GM18508 (cell line): ENCODE measurements around the gene LRCH1.

Experiments
- ATAC-seq: cut with Tn5 transposase; IDR thresholded peaks from one replicate; pipeline ENCODE4 v1.9.1; 2021; ENCODE audit warnings: moderate number of reproducible peaks; ENCODE audit not compliant: insufficient read depth, unreplicated experiment

Gene LRCH1

DNA sequence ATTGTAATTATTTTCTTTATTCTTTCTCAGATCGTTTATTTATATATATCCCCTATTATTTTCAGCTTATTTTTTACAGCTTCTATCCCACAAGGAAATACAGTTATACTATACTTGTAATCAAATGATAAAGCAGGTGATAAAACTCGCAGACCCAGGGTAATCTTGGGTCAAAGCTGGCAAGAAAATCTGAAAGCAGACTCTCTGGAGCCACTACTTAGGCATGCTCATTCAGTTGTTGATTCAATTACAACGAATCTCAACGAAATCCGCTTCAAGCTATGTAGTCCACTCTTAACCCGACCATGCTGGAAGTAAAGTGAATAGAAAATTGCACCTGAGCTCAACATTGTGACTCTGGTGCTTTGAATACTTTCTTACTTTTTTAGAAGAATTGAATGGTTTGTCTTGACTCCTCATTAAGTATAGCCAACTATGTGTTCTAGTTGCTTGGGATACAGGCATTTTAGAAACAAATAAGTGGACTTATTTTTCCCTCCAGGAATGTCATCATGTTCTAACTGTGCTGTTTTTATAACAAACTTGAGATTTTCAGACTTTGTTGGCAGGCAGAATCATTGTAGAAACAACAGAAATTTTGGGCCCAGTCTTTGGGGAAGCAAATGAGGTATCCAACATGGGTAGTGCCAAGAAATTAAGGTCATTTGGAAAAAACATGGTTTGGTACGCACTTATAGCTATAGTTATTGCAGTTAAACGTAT, 222.6 kb downstream of the LRCH1 start:
- no peak for ATAC-seq

DNA sequence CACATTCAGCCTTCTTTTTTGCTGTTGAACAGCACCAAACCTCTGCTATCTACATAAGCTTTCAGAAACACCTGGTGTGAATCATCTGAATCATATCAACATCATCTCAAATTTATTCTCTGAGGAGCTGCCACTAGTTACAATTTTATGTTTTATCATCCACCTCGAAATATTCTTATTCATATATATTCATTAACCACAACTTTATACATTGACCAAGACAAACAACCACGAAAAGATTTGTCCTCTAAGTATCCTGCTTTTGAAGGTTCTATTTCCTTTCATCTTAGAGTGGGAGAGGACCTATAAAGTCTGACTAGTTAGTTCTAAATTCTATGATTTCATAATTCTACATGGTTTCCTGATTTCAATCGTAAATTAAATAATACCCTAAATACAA, 225.1 kb downstream of the LRCH1 start:
- no peak for ATAC-seq

DNA sequence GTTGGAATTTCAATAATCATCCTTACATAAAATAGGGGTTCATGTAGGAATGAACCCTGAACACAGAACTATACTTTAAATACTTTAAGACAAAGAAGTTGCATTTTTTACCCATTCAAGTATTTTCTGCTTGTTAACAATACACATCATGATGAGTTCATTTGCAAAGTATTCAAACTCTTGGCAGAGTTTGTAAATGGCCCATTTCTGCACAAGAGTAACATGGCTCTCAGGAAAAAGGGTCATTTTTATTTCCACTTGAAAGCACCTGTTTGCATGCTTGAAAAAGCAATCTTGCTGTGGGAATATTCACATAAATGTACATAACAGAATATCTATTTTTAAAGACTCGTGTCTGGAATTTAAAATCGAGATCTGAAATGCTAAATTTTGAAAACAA, 225.9 kb downstream of the LRCH1 start:
- no peak for ATAC-seq

DNA sequence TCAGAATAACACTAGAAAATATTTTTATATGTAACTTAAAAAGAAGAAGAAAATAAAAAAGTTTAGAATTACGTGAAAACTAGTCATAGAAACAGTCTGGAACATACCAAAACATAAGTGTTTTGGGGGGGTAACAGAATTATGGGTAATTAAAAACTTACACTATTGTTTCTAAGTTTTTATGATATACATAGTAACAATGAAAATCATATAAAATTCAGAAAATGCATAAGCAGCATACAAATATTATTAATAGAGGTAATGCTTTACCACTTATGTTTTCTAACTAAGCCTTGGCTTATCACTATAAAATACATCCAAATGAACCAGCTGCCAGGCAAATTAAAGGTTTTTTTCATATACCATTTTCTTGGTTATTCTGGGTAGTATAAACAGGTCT, 229.1 kb downstream of the LRCH1 start:
- ATAC-seq, result no peak

DNA sequence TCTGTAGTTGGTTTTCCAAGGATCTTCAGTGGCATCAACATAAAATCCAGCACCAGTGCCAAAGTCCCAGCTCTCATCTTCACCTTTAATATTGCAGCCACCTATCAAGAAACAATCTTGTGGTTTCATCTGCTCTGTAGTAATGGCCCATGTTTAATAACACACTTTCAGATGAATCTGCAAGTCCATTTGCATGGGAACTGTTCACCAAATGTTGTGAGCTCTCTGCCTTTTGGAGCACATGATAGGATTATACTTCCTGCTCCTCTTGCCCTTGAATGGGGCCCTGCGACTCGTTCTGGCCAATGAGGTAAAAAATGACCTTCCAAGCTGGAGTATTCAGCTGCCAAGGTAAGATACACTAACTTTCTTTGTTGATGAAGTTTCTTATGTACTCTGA, 229.7 kb downstream of the LRCH1 start:
- no peak for ATAC-seq

DNA sequence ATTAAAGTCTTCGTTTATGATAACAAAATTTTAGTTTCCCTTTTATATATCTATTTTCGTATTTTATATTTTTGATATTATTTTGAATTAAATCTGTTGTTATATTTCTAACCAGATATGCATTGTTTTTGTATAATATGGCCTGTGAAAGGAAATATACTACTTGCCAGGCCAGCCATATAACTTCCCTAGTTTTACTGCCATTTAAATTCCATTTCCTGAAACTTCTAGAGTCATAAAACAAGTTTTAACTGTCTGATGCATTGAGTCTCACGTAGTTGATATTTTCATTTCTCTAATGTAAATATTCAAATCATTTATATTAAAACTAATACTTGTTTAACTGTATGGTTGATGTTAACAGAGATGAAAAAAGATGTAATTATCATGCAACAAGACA, 230.5 kb downstream of the LRCH1 start:
- no peak for ATAC-seq

DNA sequence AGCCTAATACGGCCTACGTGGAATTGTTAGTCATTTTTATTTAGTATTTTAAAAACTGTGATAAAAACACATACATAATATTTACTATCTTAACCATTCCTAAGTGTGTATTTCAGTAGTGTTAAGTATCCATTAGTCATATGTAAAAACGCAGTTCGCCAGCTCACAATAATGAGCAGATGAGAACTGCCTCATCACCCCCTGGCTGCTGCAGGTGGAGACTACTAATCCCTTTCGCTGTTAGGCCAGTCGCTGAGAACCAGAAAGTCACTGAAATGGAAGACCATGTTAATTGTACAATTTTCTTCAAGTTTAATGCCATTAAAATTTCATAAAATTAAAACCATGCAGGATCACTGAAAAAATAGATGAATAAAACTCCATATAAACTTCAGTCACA, 242.4 kb downstream of the LRCH1 start:
- ATAC-seq, result no peak

DNA sequence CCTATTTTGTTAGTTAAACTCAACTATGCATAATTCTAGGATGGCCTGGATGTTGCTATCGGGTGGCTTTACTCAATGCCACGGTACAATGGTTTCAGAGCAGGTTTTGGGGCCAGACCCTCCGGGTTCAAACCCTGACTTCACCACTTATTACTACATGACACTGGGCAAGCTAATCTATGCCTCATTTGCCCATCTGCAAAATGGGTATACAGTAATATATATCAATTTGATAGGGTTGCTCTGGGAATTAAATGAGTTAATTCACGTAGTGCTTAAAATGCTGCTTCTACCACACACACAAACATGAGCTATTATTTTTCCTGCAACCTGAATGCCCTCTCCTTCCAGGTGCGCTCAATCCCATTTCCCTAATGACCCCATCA, 243.2 kb downstream of the LRCH1 start:
- no peak for ATAC-seq

DNA sequence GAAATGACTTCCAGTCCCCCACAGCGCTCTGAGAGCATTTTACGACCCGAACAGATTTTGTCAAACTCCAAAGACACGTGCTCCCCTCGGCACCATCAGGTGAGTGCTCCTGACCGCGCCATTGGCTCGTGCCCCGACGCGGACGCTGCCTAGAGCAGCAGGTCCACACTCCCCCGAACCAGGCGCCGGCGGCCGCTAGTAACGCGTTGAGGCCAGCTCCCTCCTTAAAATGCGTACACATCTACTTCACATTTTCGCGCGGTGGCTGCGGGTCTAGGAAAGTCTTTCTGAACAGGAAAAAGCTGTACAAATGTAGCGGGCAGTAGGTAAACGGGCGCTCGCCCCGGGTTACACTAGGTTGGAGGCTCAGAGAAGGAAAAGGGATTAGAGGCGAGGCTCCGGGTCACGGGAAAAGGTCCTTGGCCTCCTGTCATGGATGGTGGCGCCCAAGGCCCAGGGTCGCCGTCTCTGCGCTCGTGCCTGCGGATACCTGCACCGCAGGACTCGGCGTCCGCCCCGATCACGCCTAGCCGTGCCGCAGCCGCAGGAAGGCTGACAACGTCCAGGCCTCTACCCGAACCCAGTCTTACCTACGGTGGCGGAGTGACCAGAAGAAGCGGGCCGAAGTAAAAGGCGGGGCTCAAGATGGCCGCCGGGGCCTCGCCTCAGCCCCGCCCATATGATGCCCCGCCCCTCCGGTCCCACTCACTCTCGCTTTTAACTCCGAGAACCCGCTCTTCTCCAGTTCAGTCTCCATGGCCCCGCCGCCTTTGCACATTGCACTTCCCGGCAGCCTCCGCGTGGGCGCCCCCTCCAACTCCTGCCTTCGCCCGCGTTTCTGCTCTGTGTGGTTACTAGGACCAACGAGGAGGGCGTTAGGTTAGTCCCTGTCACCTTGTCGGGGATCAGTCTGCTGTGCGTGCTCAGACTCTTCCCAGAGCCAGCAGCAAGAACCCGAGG, 243.8 kb downstream of the LRCH1 start, which contains the start of gene ESD:
Gene ESD, minus strand, starts transcription at position 647 of the 960 bp plus-strand sequence. CDS start 5,748 bp downstream, outside the sequence.
- peak; percentile 63 for ATAC-seq

DNA sequence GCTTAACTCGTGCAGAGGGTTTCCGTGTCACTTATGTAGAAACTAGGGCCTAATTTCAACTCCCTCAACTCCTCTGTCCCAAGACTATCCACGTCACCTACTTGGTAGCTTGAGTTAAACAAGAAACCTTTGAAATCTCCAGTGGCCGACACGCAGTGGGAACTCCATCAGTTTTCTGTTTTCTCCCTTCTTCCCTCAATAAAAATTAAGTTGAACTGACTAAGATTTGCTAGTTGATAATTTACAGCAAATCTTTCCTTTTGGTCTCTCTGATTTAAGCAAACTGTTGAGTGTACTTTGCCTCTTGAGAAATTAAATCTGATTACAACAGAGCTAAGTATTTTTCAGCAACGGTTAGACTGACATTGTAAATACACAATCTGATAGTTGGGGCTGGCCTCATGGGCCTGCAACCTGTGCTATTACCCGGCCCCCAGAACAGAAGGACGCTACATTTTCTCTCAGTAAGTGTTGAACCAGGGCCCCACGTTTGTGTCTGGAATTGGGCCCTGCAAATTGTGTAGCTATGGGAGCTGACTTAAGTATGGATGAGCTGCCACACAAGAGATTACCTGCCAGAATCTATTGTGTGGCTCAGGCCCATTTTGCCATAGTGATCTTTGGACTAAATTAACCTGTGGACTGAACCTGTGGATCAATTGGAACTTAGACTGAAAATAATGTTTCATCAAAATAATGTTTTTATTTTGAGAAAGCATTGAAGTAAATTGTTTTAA, 244.7 kb downstream of the LRCH1 start:
- peak; percentile 2 for ATAC-seq

DNA sequence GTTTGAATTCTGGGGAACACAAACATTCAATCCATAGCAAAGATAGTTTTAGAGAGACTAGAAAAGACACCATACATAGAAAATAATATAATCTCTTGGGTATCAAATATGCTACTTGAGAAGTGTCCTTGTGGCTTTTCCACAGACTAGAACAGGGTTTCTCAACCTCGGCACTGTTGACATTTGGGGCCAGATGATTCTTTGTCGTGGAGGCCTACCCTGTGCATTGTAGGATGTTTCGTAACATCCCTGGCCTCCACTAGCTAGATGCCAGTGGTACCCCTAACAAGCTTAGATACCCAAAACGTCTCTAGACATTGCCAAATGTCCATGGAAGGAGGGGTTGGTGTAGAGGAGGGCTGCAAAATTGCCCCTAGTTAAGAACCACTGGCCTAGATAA, 246.2 kb downstream of the LRCH1 start:
- ATAC-seq, result no peak

DNA sequence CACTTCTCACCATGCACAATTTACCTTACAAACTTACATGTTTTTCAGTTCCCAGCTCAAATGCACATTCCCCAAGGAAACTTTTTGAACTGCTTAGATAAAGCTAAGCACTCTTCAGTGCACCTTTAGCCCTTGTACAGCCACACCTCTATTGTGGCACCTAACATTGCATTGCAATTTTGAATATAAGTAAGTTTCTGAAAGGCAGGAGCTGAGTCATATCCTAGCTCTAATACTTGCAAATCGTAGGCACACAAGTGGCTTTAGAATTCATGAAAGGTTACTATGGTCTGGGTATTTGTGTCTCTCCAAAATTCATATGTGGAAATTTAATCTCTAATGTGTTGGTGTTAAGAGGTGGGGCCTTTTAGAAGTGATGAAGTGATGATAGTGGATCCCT, 248.9 kb downstream of the LRCH1 start:
- ATAC-seq, result no peak
